Esophagus squamous epithelium (tissue), 4 donors: ENCODE measurements around the gene RDH13.

ENCODE experiments used
- CTCF ChIP-seq, 6 experiments: fragments of 450-650 bp in 4 of 6; fragments of 200-600 bp in 2 of 6; sonication (generic) in 2 of 6; IDR thresholded peaks; one replicate each; pipeline ENCODE4 v1.5.1; 2016 to 2019; ENCODE audit warnings: antibody characterized with exemption in 6 of 6, mild to moderate bottlenecking in 4 of 6, moderate library complexity in 4 of 6
- POLR2A ChIP-seq, 4 donors: fragments of 450-650 bp; IDR thresholded peaks; one replicate each; pipeline ENCODE4 v1.6.1; 2017; ENCODE audit warnings: antibody characterized with exemption in 4 of 4, mild to moderate bottlenecking in 4 of 4, moderate library complexity in 3 of 4

DNA sequence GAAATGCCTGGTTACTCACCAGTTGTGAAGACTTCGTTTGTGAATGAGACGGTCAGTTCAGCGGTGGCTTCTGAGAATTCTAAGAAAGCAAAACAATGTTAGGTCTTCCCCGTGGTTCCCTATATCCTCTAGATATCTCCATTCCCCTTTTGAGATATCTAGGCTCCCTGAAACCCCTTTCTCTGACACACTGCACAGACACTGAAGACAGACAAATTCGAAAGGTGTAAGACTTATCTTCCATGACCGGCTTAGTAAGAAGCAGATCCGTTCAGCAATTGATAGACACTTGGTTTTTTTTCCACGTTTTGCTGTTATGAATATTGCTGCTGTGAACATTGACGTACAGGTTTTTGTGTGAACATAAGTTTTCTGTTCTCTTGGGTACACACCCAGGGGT, 44.3 kb downstream of the RDH13 start:
- no peak for TF ChIP-seq CTCF (IDR thresholded peaks at IDR 0.05)
- no peak for TF ChIP-seq POLR2A (IDR thresholded peaks at IDR 0.05)
